GM19240 (cell line): Measurements from ENCODE around the gene ITGB4.

Source experiments
- DNase-seq: peaks from one replicate; pipeline ENCODE4 v3.0.0; 2011; ENCODE audit warnings: low spot score; ENCODE audit not compliant: insufficient read length

ITGB4 gene

DNA sequence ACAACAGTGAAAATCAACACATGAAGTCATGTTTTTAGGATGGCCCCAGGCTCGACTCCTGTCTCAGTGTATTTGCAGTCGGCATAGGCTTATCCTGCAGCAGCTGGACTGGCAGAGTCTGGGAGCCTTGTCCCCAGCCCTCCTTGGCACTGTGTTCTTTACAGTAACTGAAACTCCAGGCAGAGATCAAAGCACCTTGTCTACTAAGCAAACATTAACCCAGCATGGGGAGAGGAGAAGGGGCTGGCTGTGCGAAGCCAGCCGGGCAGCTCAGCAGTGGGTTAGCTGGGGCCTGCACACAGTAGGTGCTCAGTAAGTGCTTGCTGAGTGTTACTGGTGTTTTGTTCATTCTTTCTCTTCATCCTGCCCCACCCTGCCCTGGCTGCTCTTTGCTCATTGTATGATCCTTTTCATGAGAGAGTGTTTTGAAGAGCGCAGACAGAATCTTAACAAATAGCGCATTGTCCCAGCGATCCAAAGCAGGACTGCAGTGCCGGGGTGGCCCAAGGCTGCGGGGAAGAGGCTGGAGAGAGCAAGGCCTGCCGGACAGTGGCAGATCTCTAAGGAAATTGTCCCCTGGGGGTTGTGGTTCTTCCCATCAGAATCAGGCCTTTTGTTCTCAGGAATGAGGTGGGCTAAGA, 23.5 kb upstream of the ITGB4 start:
- no peak for DNase-seq

GRCh38 chr17:75698659-75699058, 22.6 kb upstream of the ITGB4 start:
- DNase-seq, result no peak

DNA sequence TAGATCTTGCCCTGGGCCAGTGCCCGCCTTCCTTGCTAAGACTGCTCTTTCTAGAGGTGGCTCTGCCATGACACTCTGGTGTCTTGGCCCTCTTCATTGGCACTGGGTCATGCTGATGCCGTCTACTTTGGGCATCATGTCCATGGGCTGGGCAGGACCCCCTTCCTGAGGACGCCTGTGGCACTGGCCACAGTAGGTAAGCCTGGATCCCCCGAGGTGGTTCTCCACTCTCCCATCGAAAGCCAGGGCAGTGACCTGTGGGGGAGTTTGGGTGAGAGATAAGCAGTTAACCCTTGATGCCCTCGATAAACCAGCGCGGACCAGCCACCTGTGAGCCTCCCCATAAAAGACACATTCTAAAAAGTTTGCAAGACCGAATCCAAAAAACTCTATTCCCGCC, 20.0 kb upstream of the ITGB4 start:
- DNase-seq, result no peak

DNA sequence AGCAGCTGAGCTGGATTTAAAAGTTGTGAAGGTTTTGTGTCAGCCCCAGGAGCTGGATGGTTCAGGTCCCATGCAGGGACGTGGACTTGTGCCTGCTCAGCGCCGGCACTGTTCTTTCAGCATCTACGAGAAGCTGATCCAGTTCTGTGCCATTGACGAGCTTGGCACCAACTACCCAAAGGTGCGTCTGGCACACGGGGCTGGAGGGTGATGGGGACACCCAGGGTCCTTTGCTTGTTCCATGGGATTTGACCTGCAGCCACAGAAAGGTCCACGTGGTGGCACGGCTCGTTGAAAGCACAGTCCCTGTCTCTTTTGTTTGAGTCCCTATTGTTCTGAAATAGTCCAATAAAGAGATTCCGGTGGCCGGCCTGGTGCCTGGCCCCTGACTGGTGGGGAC, 18.1 kb upstream of the ITGB4 start:
- DNase-seq, result no peak

GRCh38 chr17:75703591-75703990, 17.7 kb upstream of the ITGB4 start:
- no peak for DNase-seq

DNA sequence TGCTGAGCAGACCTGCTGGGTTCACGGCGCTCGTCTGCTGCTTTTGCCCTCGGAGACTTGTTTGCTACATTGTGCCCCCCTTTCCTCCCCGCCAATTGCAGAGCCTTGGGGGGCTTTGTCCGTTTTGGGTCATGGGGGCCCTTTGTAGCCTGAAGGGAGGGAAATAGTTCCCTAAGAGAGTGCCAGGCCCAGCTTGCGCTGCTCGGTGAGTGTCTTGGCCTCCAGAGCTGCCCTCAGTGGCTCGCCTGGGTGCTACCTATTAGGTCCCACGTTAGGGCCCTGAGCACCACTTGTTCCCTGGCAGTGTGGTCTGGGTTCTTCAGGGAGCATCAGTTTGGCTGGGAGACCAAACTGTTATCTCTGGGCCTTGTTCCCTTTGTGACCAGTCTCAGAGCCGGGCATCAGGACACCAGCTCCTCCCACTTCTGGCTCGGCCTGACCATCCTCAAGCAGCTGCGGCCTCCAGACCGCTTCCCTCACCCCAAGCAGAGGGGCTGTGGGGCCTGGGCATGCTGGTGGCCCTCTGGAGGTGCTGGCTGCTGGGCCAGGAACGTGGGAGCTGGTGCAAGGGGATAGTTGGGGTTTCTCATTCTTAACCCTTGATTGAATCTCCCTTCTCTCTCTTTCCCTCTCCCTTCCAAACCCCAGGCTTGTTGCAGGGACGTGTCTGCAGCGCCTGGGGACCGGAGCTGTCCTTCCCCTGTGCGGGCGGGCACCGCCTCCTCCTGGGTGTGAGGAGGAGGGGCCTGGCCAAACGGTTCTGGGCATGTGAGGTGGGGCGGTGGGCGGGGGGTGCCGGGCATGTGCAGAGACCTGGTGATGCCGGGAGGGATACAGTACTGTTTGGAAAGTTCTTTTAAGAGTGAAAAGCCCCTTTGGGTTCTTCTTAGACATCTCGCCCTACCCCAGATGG, 16.0 kb upstream of the ITGB4 start:
- no peak for DNase-seq

DNA sequence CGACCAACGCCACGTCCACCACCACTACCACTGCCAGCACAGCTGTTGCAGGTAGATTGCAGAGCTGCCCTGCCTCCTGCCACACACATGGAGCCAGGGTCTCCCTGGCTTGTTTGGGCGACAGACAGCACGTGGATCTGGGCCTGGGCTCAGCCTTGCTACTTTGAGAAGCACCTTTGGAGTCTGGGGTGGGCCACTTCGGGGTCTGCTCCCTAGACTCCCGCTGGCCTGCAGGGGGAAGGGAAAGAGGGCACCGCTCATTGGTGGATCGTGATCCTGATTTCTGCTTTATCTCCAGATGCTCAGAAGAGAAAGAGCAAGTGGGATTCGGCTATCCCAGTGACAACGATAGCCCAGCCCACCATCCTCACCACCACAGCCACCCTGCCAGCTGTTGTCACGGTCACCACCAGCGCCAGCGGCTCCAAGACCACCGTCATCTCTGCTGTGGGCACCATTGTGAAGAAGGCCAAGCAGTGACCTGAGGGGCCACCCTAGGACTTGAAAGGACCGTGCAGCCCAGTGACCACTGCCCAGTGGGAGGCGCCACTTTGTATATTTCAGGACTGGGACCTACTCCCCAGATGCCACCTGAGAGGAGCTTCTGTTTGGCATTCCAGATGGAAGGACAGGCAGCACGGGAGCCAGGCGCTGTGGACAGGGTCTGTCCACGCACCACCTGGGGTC, 15.1 kb upstream of the ITGB4 start:
- no peak for DNase-seq

GRCh38 chr17:75707079-75707571, 14.1 kb upstream of the ITGB4 start:
- no peak for DNase-seq

DNA sequence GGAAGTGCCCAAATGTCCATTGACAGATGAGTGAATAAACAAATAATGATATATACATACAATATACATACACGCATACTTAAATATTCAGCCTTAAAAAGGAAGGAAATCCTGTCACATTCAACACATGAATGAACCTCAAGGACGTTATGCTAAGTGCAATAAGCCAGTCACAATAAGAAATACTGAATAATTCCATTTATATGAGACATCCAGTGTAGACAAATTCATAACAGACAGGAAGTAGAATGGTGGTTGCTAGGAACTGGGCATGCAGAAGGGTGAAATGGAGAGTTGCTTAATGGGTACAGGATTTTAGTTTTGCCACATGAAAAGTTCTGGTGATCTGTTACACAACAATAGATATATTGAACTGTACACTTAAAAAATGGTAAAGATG, 8.8 kb upstream of the ITGB4 start:
- DNase-seq, result no peak

GRCh38 chr17:75719732-75720131, 1.5 kb upstream of the ITGB4 start:
- no peak for DNase-seq

DNA sequence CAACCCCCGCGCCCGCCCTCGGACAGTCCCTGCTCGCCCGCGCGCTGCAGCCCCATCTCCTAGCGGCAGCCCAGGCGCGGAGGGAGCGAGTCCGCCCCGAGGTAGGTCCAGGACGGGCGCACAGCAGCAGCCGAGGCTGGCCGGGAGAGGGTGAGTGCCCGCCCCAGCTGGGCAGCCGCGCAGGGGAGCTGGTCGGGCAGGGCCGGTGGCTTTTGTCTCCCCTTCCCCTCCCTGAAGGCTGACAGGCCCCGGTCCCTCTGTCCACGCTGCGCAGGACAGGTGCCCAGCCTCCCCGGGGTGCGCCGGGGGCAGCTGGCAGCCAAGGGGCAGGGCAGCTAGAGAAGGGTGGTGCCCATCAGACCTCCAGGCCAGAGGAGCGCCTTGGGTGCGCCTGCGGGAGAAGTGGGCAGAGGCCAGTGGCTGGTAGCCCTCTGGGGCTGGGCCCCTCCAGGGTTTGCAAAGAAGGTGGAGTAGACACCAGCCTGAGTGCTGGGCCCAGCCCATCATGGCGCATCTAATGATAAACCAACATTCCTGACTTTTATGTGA, 278 bp downstream of the ITGB4 start:
- DNase-seq, result no peak

- DNase-seq, result no peak
Measured at GRCh38 chr17:75722076-75722475, 817 bp downstream of the ITGB4 start.

GRCh38 chr17:75722542-75723095, 1.4 kb downstream of the ITGB4 start:
- no peak for DNase-seq

- DNase-seq, result no peak
Measured at GRCh38 chr17:75723171-75723930, 2.1 kb downstream of the ITGB4 start.

- DNase-seq, result no peak
Measured at GRCh38 chr17:75724016-75725003, 3.1 kb downstream of the ITGB4 start.

DNA sequence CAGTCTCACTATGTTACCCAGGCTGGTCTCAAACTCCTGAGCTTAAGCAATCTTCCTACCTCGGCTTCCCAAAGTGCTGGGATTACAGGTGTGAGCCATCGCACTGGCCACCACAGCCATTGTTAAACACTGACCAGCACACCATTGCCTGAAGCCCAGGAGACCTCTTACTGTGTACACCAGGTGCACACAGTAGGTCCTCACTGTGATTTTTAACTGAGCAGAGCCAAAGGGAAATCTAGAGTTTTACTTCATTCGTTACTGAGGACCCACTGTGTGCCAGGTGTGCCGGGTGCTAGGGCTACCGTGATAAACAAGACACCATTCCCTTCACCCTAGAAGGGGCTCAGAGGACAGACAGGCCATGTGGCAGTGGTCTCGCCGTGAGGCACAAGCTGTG, 4.2 kb downstream of the ITGB4 start:
- no peak for DNase-seq

- no peak for DNase-seq
Measured at GRCh38 chr17:75727391-75727790, 6.1 kb downstream of the ITGB4 start.

GRCh38 chr17:75729351-75729750, 8.1 kb downstream of the ITGB4 start:
- no peak for DNase-seq

GRCh38 chr17:75730065-75730464, 8.8 kb downstream of the ITGB4 start:
- no peak for DNase-seq
